WERI-Rb-1 (cell line): ENCODE measurements around the gene FSTL5.
A peak's percentile ranks its signal among the peaks of the same experiment; 100 is the strongest.

ENCODE experiments used
- DNase-seq: peaks from one replicate; pipeline ENCODE4 v3.0.0-alpha.2; 2020
- H3K27ac ChIP-seq: fragments of 250-450 bp; sonication (Bioruptor Pico); 2 replicates; pipeline ENCODE4 v1.5.1; 2020; ENCODE audit warnings: mild to moderate bottlenecking, moderate library complexity
- H3K27me3 ChIP-seq: fragments of 250-450 bp; sonication (Bioruptor Pico); 2 replicates; pipeline ENCODE4 v1.5.1; 2021; ENCODE audit warnings: mild to moderate bottlenecking, low read depth, moderate library complexity; ENCODE audit not compliant: insufficient read depth, severe bottlenecking
- H3K36me3 ChIP-seq: fragments of 250-450 bp; sonication (Bioruptor Pico); 2 replicates; pipeline ENCODE4 v1.5.1; 2020; ENCODE audit warnings: mild to moderate bottlenecking, moderate library complexity
- H3K4me3 ChIP-seq: 2 replicates; pipeline ENCODE4 v1.5.1; 2011; ENCODE audit warnings: low read depth, mild to moderate bottlenecking, control low read depth, low read length
- H3K9me3 ChIP-seq: fragments of 250-450 bp; sonication (Bioruptor Pico); 2 replicates; pipeline ENCODE4 v1.5.1; 2021; ENCODE audit warnings: mild to moderate bottlenecking, moderate library complexity; ENCODE audit not compliant: severe bottlenecking
- CTCF ChIP-seq: IDR thresholded peaks from 2 replicates; pipeline ENCODE4 v1.5.1; 2011; ENCODE audit warnings: low read depth, mild to moderate bottlenecking, control low read depth, inconsistent platforms, low read length

Gene FSTL5

DNA sequence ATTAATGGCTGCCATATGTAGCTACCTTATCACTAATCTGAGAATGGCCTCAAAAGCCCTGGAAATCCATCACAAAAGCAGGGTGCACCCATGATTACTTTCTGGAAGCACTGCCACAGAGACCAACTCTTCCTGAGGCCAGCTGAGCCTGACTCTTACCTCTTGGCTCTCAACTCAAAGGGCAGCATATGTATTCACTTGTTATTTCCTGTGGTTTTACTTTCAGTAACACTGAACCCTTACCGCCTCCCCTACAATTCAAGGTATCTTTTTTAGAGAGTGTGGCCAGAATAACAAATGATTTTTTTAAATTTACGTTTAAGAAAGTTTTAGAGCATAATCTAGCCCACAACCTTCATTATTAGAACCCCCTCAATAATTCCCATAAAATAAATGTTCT, 434.9 kb downstream of the FSTL5 start:
- Histone ChIP-seq H3K4me3 (no peak overlapping the region), H3K36me3 (no peaks in the 10 kb centered on the region), H3K27me3 (no peaks in the 10 kb centered on the region), H3K27ac (no peak overlapping the region), H3K9me3 (no peaks in the 10 kb centered on the region)
- no peak for DNase-seq
- no peak for TF ChIP-seq CTCF

DNA sequence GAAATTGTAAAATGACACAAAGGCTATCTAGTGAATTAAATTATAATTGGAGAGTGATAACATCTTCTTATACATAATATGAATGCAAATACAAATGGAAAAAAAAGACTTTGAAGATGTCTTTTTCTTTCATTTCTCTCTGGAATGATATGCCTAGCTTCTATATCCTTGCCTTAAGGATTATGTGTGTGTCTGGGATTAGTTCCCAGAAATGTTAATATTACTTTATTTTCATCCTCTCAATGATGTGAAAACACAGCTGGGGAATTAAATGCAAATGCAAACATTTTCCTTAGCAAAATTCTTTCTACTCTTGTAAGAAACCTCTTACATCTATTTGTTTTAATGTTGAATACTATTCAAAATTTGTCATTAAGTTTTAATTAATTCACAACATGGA, 441.9 kb downstream of the FSTL5 start:
- Histone ChIP-seq H3K4me3 (no peak overlapping the region), H3K27ac (no peak overlapping the region), H3K27me3 (no peaks in the 10 kb centered on the region), H3K9me3 (no peaks in the 10 kb centered on the region), H3K36me3 (no peaks in the 10 kb centered on the region)
- no peak for TF ChIP-seq CTCF
- DNase-seq: no peak

DNA sequence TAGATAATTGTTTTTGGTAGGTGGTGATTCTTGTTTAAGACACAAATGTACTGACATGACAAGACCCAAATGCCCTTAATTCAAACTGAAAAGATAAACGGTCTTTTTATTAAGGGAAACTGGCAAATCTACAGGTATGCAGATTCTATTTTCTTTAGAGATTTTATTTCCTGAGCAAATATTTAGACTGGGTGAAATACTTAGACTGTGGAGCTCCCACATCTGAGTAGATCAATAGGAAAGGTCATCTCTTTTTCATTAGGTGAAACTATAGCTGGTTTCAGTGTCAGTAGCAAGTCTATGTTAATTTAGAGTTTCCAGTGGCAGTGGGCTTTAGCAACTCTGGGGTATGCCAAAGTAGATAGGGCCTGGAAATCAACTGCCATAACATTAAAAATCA, 446.7 kb downstream of the FSTL5 start:
- no peak overlapping the region for H3K4me3 ChIP-seq
- no peaks in the 10 kb centered on the region for H3K27me3 ChIP-seq
- no peak overlapping the region for H3K27ac ChIP-seq
- H3K9me3 ChIP-seq: no peaks in the 10 kb centered on the region
- no peak for TF ChIP-seq CTCF
- no peak for DNase-seq
- H3K36me3 ChIP-seq: no peaks in the 10 kb centered on the region

DNA sequence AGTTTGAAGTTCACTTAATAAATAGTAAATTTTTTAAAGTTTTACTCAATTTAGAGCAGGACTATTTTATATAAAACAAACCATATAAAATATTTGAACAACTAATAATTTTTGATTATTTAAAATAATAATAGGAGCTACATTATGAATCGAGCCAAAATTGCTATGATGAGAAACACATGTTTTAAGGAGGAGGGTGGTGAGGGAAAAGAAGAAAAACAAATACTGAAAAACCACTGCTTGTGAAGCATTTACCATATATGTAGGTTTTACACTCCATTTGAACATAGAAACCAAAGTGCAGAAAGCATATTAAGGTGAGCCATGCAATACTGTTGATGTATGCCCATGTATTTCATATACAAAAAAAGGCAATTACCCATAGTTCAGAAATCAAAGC, 448.9 kb downstream of the FSTL5 start:
- Histone ChIP-seq H3K4me3 (no peak overlapping the region), H3K36me3 (no peaks in the 10 kb centered on the region), H3K27ac (peak overlapping the region; percentile 89), H3K27me3 (no peaks in the 10 kb centered on the region), H3K9me3 (no peaks in the 10 kb centered on the region)
- no peak for DNase-seq
- TF ChIP-seq CTCF: no peak

GRCh38 chr4:161714022-161714751, 449.6 kb downstream of the FSTL5 start:
- Histone ChIP-seq H3K27me3 (no peaks in the 10 kb centered on the region), H3K36me3 (no peaks in the 10 kb centered on the region), H3K9me3 (no peaks in the 10 kb centered on the region), H3K27ac (peak overlapping the region; percentile 89), H3K4me3 (no peak overlapping the region; the same call in 1 of the 2 replicates)
- no peak for TF ChIP-seq CTCF
- peak; percentile 58 for DNase-seq

DNA sequence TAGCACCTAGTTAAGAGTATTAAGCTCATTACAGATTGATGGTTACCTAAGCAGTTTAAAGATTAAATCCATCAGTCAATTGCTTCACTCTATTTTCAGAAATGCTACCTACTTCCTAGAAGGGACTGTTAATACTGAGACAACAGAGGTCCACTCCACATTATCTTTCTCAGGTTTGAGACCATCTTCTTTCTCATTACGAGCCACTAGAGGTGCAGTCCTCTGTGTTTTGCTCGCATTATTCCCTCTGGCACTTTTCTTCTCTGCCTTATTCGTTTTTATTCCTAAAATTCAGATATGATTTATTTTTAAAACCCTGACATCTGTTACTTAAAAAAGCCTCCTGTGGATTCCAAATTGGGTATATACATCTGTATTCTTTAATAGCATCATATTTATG, 459.1 kb downstream of the FSTL5 start:
- peak; percentile 56 for TF ChIP-seq CTCF
- peaks cover 2% of the 10 kb centered on the region for H3K9me3 ChIP-seq
- peak; percentile 27 for DNase-seq
- no peaks in the 10 kb centered on the region for H3K36me3 ChIP-seq
- no peaks in the 10 kb centered on the region for H3K27me3 ChIP-seq
- no peak overlapping the region for H3K4me3 ChIP-seq
- peak overlapping the region; percentile 47 for H3K27ac ChIP-seq
